ENCODE data around the gene NTRK3. TPM values are rescaled to one million over a fixed set of nuclear protein-coding genes. Genes with fewer than 3 reads are reported as not detected.

Gene NTRK3
- total RNA-seq, 1 experiment from 2014 or later, result not detected

- H3K9me3 Mint-ChIP-seq (ENCODE audit: unreplicated experiment), result peaks cover 53% of the 10 kb centered on the region
- DNase-seq (ENCODE audit: unreplicated experiment), result no peak
- no peaks in the 10 kb centered on the region for H3K36me3 Mint-ChIP-seq (ENCODE audit: insufficient read depth, unreplicated experiment)
- no peak overlapping the region for H3K27ac Mint-ChIP-seq (ENCODE audit: low read depth, unreplicated experiment)
- no peak overlapping the region for H3K4me3 Mint-ChIP-seq (ENCODE audit: unreplicated experiment)
- no peak for TF ChIP-seq CTCF (IDR thresholded peaks at IDR 0.05; ENCODE audit: unreplicated experiment)
- intact Hi-C loops (cut with micrococcal nuclease), result no loop called here
- ChIA-PET CTCF (interaction anchor here (0.8 kb wide), 1 partner anchor 31 kb away, joined by 3 read pairs; no protein-coding TSS in a partner anchor), POLR2A (no interaction called here)
- no TSS peak for BruUV-seq (replicated peaks)
- no peaks in the 10 kb centered on the region for H3K27me3 Mint-ChIP-seq (ENCODE audit: insufficient read depth, unreplicated experiment)
- no peaks in the 10 kb centered on the region for H3K4me1 Mint-ChIP-seq (ENCODE audit: insufficient read depth, unreplicated experiment)
Measured at GRCh38 chr15:88048755-88049154, 207.8 kb downstream of the NTRK3 start.

GRCh38 chr15:88048237-88048636 lies 208.3 kb downstream of the NTRK3 start:
- Mint-ChIP-seq H3K36me3 (ENCODE audit: insufficient read depth, unreplicated experiment) (no peaks in the 10 kb centered on the region), H3K27ac (ENCODE audit: low read depth, unreplicated experiment) (no peak overlapping the region), H3K27me3 (ENCODE audit: insufficient read depth, unreplicated experiment) (no peaks in the 10 kb centered on the region), H3K4me3 (ENCODE audit: unreplicated experiment) (no peak overlapping the region), H3K9me3 (ENCODE audit: unreplicated experiment) (peaks cover 58% of the 10 kb centered on the region), H3K4me1 (ENCODE audit: insufficient read depth, unreplicated experiment) (no peaks in the 10 kb centered on the region)
- intact Hi-C loops (cut with micrococcal nuclease), result no loop called here
- BruUV-seq (replicated peaks), result no TSS peak
- ChIA-PET CTCF (no interaction called here), POLR2A (no interaction called here)
- DNase-seq (ENCODE audit: unreplicated experiment), result no peak
- TF ChIP-seq CTCF (IDR thresholded peaks at IDR 0.05; ENCODE audit: unreplicated experiment), result no peak

- Mint-ChIP-seq H3K36me3 (ENCODE audit: insufficient read depth, unreplicated experiment) (no peaks in the 10 kb centered on the region), H3K4me1 (ENCODE audit: insufficient read depth, unreplicated experiment) (no peaks in the 10 kb centered on the region), H3K4me3 (ENCODE audit: unreplicated experiment) (no peak overlapping the region), H3K27me3 (ENCODE audit: insufficient read depth, unreplicated experiment) (no peaks in the 10 kb centered on the region), H3K27ac (ENCODE audit: low read depth, unreplicated experiment) (no peak overlapping the region), H3K9me3 (ENCODE audit: unreplicated experiment) (peaks cover 49% of the 10 kb centered on the region)
- ChIA-PET CTCF (no interaction called here), POLR2A (no interaction called here)
- intact Hi-C loops (cut with micrococcal nuclease), result no loop called here
- no peak for TF ChIP-seq CTCF (IDR thresholded peaks at IDR 0.05; ENCODE audit: unreplicated experiment)
- no peak for DNase-seq (ENCODE audit: unreplicated experiment)
- BruUV-seq (replicated peaks), result no TSS peak
Measured at GRCh38 chr15:88046576-88047129, 209.9 kb downstream of the NTRK3 start.

DNA sequence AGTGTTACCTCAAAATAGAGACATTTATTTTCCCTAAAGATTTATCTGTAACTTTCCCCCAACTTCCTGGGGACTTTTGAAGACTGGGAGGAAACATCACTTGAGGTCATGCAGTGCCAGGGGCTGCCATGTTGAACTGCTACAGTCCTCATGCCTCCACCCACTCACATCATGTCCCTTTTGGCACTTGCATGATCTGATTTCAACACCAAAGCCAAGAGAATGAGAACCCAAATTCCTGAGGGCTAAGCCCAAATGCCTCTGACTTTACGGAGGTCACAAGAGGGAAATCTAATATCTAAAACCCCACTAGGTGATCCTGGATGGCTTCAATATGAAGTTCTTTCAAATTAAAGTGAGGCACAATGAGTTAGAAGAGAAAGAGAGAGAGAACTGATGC lies 213.1 kb downstream of the NTRK3 start:
- POLR2A ChIA-PET, result no interaction called here
- Mint-ChIP-seq H3K36me3 (ENCODE audit: insufficient read depth, unreplicated experiment) (no peaks in the 10 kb centered on the region), H3K27ac (ENCODE audit: low read depth, unreplicated experiment) (no peak overlapping the region), H3K27me3 (ENCODE audit: insufficient read depth, unreplicated experiment) (no peaks in the 10 kb centered on the region), H3K9me3 (ENCODE audit: unreplicated experiment) (peaks cover 41% of the 10 kb centered on the region), H3K4me1 (ENCODE audit: insufficient read depth, unreplicated experiment) (no peaks in the 10 kb centered on the region), H3K4me3 (ENCODE audit: unreplicated experiment) (no peak overlapping the region)
- no peak for DNase-seq (ENCODE audit: unreplicated experiment)
- TF ChIP-seq CTCF (IDR thresholded peaks at IDR 0.05; ENCODE audit: unreplicated experiment), result no peak
- CTCF ChIA-PET, result no interaction called here
- BruUV-seq (replicated peaks), result no TSS peak
- intact Hi-C loops (cut with micrococcal nuclease), result no loop called here

Data from MCF 10A (cell line).